GM18507 (cell line): ENCODE measurements around the gene EHHADH.
A peak's percentile ranks its signal among the peaks of the same experiment; 100 is the strongest.
"Not testable (repeated sequence)": the region's sequence is repeated elsewhere in the genome, so short reads cannot be mapped to it uniquely, and the experiment has no call there.

Source experiments
- DNase-seq: peaks from one replicate; pipeline ENCODE4 v3.0.0; 2011; ENCODE audit warnings: low read depth; ENCODE audit not compliant: insufficient read length; ENCODE audit errors: extremely low spot score
- FAIRE-seq: peaks from 2 replicates; lab custom pipeline; 2011; peaks lifted over from hg19 to GRCh38; lab: Jason Lieb, UNC

EHHADH gene

DNA sequence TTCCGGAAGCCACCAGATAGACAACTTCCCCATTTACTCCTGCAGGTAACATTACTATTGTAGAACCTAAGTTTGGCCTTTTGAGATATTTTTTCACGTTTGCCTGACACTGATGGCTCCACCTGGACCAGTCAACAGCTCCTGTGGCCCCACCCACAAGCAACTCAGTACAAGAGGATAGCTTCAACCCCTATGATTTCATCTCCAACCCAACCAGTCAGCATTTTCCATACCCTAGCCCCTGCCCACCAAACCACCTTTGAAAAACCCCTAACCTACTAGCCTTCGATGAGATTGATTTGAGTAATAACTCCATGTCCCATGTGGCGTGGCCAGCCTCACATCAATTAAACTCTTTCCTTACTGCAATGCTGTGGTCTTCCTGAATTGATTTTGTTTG, 950 bp upstream of the EHHADH start:
- DNase-seq: no peak
- no peak for FAIRE-seq

DNA sequence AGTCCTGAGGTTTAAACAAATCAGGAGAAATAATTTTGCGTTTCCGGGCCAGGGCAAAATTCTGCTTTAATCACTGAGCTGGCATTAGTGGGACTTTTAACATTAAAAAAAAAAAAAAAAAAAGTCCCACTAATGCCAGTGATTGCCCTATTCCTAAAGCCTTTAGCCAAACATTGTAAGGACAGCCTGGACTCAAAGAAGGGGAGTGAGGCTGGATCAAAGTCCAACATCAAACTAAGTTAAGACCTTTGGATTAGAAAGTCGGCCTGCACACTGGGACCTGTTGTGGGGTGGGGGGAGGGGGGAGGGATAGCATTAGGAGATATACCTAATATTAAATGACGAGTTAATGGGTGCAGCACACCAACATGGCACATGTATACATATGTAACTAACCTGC, 716 bp downstream of the EHHADH start:
- not testable (repeated sequence) for FAIRE-seq, DNase-seq

- FAIRE-seq (no peak), DNase-seq (no peak)
Measured at GRCh38 chr3:185251272-185251671, 2.6 kb downstream of the EHHADH start.

DNA sequence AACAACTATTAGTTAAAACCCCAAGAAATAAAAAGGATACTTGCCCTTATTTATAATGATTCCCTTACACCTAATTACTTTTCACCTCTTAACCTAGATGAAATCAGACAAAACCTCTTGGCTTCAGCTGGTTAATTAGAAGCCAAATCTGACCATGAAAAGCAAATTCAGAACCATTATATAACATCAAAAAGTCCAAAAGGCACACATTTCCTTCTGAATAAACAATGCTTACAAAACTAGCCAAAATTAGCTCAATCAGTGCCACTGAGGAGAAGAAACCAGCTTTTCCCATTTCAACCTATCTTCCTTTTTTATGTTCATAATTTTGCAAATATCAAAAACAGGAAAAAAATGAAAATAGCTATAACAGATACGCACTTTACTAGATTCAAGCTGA, 3.2 kb downstream of the EHHADH start:
- FAIRE-seq (no peak), DNase-seq (no peak)

GRCh38 chr3:185250247-185250646, 3.6 kb downstream of the EHHADH start:
- FAIRE-seq: no peak
- DNase-seq: no peak

- FAIRE-seq: no peak
Measured at GRCh38 chr3:185242642-185243041, 11.2 kb downstream of the EHHADH start.

DNA sequence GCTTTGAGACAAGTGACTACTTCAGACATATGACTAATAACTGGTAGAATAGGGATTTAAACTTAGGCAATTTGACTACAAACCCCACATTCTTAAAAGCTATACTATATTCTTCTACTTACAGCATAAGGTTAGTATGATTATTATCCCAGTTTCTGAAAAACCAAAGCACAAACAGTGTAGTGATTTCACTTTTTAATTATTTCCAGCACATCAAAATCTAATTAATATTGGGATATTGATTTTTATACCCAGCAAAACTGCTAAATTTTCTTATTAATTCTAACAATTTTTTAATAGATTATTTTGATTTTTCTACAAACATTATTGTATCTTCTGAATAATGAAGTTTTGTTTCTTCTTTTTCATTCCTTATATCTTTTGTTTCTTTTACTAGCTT, 16.9 kb downstream of the EHHADH start:
- no peak for DNase-seq
- FAIRE-seq: no peak

More at GRCh38 chr3:185242642-185243041, 11.2 kb downstream of the EHHADH start:
- no peak for DNase-seq

GRCh38 chr3:185233328-185233727, 20.5 kb downstream of the EHHADH start:
- no peak for FAIRE-seq
- no peak for DNase-seq

DNA sequence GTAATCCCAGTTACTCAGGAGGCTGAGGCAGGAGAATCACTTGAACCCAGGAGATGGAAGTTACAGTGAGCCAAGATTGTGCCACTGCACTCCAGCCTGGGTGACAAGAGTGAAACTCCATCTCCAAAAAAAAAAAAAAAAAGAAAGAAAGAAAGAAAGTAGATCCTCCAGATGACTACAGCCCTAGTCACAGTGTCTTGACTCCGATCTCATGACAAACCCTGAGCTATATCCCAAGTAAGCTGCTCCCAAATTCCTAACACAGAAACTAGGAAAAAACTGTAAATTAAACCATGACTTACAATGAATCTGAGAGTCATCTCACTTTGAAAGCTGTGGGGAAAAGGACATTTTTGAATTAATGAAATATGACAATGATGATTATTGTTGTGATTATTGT, 27.3 kb downstream of the EHHADH start:
- not testable (repeated sequence) for DNase-seq, FAIRE-seq

GRCh38 chr3:185225523-185225922, 28.3 kb downstream of the EHHADH start:
- no peak for FAIRE-seq
- DNase-seq: no peak

DNA sequence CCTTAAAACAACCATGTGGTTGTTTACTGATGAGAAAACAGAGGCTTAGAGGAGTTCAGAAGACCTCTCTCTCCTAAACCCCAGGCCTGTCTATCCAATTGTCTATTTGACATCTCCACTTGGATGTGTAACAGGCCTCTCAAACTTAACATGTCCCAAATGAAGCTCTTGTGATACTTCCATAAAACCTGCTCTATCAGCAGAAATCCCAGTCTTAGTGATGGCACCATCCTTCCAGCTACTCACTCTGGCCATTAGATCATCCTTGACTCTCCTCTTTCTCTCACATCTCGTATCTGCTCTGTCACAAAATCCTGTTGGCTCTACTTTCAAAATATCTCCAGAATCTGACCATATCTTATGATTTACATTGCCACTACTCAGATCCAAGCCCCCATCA, 28.8 kb downstream of the EHHADH start:
- FAIRE-seq (no peak), DNase-seq (no peak)

DNA sequence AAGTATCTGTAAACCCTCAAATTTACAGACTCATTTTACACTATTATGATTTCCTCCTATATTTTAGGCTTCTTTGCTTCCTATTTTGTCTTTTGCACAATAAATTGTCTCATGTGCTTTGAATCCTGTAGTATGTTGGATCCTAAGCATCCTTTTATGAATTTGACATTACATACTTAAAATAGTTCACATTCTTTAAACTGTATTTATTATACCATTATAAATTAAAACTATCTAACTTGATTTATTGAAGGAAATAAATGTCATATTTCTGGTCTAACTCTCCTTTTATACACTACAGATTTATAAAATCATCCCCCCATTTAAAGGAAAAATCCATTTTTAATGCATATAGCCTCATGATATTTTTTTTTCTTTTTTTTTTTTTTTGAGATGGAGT, 32.6 kb downstream of the EHHADH start:
- DNase-seq (no peak), FAIRE-seq (no peak)

DNA sequence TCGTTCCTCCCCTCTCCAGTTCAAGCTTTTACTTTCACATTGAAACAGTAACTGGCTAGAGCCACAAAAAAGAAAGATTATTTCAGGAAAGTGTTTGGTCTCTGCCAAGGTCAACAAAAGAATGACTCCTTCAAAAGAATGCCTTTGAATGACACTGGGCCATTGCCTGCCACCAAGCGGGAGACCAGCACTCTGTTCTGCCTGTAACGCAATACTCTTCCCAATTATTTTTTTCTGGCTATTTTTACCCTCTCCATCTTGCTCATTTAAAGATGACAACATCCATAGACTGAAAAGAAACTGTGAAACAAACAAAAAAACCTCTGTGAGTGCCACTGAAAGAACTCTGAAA, 37.3 kb downstream of the EHHADH start:
- FAIRE-seq (no peak), DNase-seq (no peak)

GRCh38 chr3:185215873-185216606, 37.8 kb downstream of the EHHADH start:
- DNase-seq: no peak
- peak; percentile 74 for FAIRE-seq

DNA sequence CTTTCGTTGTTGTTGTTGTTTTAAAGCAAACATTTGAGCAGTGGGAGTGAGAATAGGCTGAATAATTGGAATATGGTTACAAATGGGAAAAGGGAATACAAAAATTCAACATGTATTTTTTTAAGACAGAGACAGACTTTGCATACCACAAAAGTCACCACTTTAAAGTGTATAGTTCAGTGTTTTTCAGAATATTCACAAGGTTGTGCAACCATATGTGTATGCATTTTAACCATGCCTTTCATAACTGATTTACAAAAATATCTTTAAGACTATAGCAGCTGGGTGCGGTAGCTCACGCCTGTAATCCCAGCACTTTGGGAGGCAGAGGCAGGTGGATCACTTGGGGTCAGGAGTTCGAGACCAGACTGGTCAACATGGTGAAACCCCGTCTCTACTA, 41.3 kb downstream of the EHHADH start:
- no peak for DNase-seq
- no peak for FAIRE-seq

GRCh38 chr3:185212086-185212485, 41.8 kb downstream of the EHHADH start:
- no peak for DNase-seq
- no peak for FAIRE-seq

- DNase-seq (no peak), FAIRE-seq (no peak)
Measured at GRCh38 chr3:185210621-185211142, 43.2 kb downstream of the EHHADH start.

DNA sequence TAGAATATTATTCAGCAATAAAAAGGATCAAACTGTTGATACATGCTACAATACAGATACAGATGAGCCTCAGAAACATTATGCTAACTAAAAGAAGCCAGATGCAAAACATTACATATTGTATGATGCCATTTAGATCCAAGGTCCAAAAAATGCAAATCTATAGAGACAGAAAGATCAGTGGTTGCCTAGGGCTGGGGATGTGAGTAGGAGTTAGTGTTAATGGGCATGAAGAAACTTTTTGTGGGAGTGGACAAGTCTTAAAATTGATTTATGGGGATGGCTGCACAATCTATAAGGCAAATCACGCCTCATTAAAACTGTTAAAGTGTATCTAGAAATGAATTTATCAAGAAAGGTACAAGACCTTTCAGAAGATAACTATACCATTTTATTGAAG, 45.0 kb downstream of the EHHADH start:
- DNase-seq (no peak), FAIRE-seq (no peak)

DNA sequence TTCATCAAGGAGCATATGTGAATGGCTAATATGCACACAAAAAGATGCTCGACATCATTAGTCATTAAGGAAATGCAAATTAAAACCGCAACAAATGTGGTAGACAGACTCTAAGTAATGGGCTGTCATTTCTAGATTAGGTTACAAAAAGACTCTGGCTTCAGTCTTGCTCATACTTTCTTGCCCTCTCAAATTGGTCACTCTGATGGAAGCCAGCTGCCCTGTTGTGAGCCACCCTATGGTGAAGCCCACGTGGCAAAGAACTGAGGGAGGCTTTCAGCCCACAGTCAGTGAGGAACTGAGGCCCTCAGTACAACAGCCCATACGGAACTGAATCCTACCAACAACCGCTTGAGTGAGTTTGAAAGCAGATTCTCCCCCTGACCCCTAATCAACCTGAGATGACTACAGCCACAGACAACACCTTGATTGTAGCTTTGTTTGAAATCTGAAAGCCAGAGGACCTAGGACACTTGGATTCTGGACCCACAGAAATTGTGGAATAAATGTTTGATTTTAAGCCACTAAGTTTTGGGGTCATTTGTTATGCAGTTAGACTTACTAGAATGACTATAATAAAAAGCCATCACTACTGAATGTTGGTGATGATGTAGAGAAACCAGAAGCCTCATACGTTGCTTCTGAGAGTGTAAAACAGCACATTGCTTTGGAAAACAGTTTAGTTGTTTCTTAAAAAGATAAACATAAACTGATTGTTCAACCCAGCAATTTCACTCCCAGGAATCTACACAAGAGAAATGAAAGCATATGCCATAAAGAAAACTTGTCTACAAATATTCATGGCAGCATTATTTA, 45.7 kb downstream of the EHHADH start:
- FAIRE-seq (peak; percentile 82), DNase-seq (peak; percentile 20)

DNA sequence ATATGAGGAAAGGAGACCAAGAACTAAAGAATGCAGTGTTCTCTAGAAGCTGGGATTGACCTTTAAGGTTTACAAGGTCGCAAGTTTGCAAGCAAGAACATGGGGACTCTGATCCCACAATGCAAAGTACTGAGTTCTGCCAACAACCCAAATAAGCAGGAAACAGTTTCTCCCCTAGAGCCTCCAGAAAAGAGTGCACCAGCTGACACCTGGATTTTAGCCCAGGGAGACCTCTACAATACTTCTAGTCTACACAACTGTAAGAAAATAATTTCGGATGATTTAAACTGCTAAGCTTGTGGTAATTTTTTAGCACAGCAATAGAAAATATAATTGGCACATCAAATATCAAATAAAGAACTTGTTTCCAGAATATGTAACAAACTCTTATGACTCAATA, 46.4 kb downstream of the EHHADH start:
- DNase-seq: no peak
- FAIRE-seq: no peak

GRCh38 chr3:185205865-185206264, 48.0 kb downstream of the EHHADH start:
- DNase-seq: no peak
- FAIRE-seq: no peak
